IPS DF 19.7 (cell line): ENCODE measurements around the gene RTCA.
A peak's percentile ranks its signal among the peaks of the same experiment; 100 is the strongest.
"Not testable (repeated sequence)": the region's sequence is repeated elsewhere in the genome, so short reads cannot be mapped to it uniquely, and the experiment has no call there.

Experiments used
- DNase-seq: peaks from one replicate; pipeline ENCODE4 v3.0.0-alpha.2; 2013; ENCODE audit warnings: low read depth, low spot score

Gene RTCA

GRCh38 chr1:100306735-100307313, 40.8 kb downstream of the RTCA start:
- DNase-seq, result no peak

- DNase-seq, result no peak
Observed at GRCh38 chr1:100308777-100309176, 42.8 kb downstream of the RTCA start.

DNA sequence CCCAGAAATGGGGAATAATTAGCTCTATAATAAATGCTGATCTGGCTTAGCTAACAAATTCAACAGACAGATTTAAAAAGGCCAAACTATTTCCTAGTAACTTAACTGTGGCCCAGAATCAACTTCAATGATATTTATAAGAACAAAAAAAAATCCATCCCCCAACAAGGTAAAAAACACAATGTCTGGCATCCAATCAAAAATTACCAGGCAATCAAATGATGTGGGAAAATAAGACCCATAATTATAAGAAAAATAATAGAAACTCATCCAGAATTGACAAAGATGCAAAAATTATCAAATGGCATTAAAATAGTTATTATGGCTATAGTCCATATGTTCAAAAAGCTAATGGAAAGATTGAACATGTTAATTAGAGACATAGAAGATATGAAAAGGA, 43.8 kb downstream of the RTCA start:
- DNase-seq, result no peak

- no peak for DNase-seq
Observed at GRCh38 chr1:100313382-100313781, 47.4 kb downstream of the RTCA start.

DNA sequence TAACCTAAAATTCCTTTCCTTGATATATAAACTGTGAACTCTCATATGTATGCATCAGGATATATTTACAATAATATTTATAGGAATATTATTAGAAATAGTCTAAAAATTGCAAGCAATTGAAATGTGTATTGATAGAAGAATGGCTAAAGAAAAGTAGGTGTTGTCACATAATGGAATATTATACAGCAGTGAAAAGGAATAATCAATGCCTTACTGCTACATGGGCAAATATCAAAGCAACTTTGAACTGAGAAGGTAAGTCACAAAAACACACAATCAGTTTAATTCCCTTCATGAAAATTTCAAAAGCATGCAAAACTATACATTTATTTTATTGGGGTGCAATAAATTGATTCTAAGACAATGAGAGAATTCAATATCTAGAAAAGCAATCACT, 50.6 kb downstream of the RTCA start:
- DNase-seq, result no peak

DNA sequence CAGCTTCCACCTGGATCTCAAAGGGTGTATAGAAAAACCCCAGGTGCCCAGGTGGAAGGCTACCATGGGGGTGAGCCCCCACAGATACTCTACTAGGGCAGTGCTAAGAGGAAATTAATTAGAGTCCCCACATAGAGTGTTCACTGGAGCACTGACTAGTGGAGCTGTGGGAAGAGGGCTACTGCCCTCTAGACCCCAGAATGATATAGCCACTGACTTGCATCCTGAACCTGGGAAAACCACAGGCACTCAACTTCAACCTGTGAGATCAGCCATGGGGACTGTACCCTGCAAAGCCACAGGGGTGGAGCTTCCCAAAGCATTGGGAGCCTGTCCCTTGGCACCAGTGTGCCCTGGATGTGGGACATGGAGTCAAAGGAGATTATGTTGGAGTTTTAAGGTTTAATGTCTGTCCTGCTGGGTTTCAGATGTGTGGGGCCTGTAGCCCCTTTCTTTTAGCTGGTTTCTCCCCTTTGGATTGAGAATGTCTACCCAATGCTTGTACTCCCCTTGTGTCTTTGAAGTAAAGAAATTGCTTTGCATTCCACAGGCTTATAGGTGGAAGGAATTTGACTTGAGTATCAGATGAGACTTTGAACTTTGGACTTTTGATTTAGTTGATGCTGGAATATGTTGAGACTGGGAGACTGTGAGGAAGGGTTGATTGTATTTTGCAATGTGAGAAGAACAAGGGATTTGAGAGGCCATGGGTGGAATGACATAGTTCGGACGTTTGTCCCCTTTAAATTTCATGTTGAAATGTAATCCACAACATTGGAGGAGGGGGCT, 54.5 kb downstream of the RTCA start:
- no peak for DNase-seq

DNA sequence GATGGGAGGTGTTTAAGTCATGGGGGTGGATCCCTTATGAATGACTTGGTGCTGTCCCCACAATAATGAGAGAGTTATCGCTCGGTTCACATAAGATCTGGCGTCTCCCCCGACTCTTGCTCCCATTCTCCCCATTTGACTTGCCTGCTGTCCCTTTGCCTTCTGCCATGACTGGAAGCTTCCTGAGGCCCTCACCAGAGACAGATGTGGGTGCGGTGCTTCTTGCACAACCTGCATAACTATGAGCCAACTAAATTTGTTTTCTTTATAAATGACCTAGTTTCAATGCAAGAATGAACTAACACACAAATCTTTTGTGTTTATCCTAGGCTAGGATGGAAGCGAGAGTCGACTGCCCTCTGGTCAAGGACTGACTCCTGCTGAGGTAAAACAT, 55.1 kb downstream of the RTCA start:
- no peak for DNase-seq

DNA sequence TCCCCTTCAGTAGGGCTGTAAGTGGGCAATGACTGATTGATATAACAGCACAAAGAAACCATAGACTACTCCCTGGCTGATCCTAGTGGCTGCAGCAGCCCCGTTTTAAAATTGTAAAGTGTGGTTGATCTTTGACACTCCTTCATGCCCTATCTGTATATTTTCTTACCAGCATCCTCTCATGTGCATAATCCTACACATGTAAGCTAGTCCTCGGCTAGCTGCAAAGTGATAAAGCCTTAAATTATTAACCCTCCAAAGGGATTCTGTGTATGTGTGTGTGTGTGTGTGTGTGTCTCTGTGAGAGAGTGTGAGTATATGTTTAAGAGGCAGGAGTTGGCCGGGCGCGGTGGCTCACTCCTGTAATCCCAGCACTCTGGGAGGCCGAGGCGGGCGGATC, 55.5 kb downstream of the RTCA start:
- no peak for DNase-seq

GRCh38 chr1:100322436-100323211, 56.6 kb downstream of the RTCA start:
- no peak for DNase-seq

GRCh38 chr1:100323419-100324106, 57.5 kb downstream of the RTCA start:
- no peak for DNase-seq

- DNase-seq, result peak; percentile 73
Observed at GRCh38 chr1:100325415-100326324, 59.7 kb downstream of the RTCA start.

DNA sequence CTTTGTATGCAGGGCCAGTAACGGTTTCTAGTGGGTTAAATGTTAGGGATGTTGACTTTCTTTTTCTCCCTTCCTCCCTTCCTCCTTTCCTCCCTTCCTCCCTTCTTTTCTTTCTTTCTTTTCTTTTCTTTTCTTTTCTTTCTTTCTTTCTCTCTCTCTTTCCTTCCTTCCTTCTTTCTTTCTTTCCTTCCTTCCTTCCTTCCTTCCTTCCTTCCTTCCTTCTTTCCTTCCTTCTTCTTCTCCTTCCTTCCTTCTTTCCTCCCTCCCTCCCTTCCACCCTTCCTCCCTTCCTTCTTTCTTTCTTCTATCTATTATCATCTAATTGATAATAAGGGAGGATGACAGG, 60.3 kb downstream of the RTCA start:
- DNase-seq, result not testable (repeated sequence)

DNA sequence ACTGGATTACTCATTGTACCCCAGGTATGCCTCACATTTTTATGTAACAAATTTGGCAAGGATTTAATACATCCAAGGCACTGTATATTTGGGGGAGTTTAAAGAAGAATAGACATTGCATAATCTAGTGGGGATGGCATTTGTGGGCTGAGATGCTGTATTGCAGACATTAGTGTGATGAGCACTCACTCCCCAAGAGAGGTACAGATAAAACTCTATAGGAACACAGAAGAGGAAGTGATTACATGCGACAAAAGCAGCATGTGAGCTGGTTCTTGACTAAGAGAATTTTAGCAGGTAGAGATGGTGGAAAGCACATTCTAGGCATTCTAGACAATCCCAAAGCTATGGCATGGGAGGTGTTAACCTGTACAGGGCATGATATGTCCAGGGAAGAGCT, 62.1 kb downstream of the RTCA start:
- DNase-seq, result no peak

GRCh38 chr1:100331146-100331545, 65.1 kb downstream of the RTCA start:
- DNase-seq, result not testable (repeated sequence)

- DNase-seq, result no peak
Observed at GRCh38 chr1:100332331-100332730, 66.3 kb downstream of the RTCA start.

GRCh38 chr1:100335436-100335835, 69.4 kb downstream of the RTCA start:
- DNase-seq, result no peak

DNA sequence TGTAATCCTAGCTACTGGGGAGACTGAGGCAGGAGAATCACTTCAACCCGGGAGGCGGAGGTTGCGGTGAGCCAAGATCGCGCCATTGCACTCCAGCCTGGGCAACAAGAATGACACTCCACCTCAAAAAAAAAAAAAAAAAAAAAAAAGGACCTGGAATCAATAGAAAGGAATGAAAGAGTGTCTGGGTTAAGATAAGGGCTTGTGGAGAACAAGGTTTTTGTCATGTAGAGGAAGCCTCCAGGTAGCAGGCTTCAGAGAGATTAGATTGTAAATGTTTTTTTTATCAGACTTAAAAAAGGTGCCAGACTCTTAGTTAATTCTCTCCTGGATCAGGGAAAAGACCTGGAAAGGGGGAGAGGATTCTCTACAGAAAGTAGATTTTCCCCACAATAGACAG, 71.9 kb downstream of the RTCA start:
- DNase-seq, result not testable (repeated sequence)

- DNase-seq, result not testable (repeated sequence)
Observed at GRCh38 chr1:100339735-100340134, 73.7 kb downstream of the RTCA start.

DNA sequence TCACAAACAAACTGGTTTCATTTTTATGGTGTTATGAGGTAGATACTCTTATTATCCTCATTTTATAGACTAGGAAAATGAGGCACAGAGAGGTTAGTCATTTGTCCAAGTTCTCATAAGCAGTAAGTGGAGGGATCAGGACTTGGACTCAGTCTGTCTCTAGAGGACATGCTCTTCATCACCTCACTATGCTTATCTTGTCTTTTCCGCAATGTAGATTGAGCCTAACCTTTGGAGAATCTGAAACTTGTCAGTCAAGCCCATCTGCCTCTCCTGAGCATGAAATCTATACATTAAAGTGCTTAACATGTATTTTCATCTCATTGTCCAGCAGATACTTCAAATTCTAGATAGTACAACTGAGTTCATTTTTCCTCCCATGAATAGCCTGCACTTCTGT, 74.5 kb downstream of the RTCA start:
- no peak for DNase-seq

DNA sequence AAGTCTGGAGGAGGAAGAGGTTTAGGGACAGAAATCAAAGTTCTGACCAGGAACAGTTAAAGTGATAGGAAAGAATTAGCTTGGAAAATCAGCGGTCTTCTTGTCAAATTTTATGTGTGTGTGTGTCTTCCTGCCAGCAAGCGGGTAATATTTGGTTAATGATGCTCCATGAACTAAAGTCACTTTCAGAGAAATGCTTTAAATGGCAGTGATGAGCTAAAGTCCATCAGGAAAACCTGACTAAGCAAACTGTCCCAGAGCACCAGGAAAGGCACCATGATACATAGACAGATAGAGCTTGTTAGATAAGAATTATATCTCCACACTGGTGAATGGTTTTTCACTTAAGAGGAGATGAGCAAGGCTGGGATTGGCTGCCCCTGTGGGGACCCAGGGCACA, 76.3 kb downstream of the RTCA start:
- no peak for DNase-seq
